Measurements from ENCODE around the gene RABEP1.
A peak's percentile ranks its signal among the peaks of the same experiment; 100 is the strongest.

GRCh38 chr17:5237541-5238016 lies 44.5 kb upstream of the RABEP1 start:
- TF ChIP-seq CTCF (IDR thresholded peaks at IDR 0.05) (peak in 3 of 6 experiments; percentile 40 to 60 (median 46)), POLR2A (IDR thresholded peaks at IDR 0.05) (no peak)
